Neural progenitor cell (in vitro differentiated cells): Measurements from ENCODE around the gene PLCB1.

Experiments used
- EZH2 ChIP-seq: fragments of 200-600 bp; sonication (generic); IDR thresholded peaks from 2 replicates; pipeline ENCODE4 v1.6.1; 2017; ENCODE audit warnings: antibody characterized with exemption, mild to moderate bottlenecking, moderate library complexity
- EZH2phosphoT487 ChIP-seq: fragments of 200-600 bp; sonication (generic); IDR thresholded peaks from 2 replicates; pipeline ENCODE4 v1.6.1; 2017; ENCODE audit warnings: antibody characterized with exemption
- TF ChIP-seq, protein P1 (sequence below): fragments of 200-600 bp; sonication (generic); IDR thresholded peaks from 2 replicates; pipeline ENCODE4 v1.5.1; 2017; ENCODE audit warnings: antibody characterized with exemption, mild to moderate bottlenecking

- TF ChIP-seq, protein P1, sequence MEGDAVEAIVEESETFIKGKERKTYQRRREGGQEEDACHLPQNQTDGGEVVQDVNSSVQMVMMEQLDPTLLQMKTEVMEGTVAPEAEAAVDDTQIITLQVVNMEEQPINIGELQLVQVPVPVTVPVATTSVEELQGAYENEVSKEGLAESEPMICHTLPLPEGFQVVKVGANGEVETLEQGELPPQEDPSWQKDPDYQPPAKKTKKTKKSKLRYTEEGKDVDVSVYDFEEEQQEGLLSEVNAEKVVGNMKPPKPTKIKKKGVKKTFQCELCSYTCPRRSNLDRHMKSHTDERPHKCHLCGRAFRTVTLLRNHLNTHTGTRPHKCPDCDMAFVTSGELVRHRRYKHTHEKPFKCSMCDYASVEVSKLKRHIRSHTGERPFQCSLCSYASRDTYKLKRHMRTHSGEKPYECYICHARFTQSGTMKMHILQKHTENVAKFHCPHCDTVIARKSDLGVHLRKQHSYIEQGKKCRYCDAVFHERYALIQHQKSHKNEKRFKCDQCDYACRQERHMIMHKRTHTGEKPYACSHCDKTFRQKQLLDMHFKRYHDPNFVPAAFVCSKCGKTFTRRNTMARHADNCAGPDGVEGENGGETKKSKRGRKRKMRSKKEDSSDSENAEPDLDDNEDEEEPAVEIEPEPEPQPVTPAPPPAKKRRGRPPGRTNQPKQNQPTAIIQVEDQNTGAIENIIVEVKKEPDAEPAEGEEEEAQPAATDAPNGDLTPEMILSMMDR, result no peak
- no peak for TF ChIP-seq EZH2
- TF ChIP-seq EZH2phosphoT487, result no peak
Measured at GRCh38 chr20:8394308-8394945, 262.4 kb downstream of the PLCB1 start.
